ENCODE results near the gene SCRN1. TPM values are rescaled to one million over a fixed set of nuclear protein-coding genes. Genes with fewer than 3 reads are reported as not detected.
A peak's percentile ranks its signal among the peaks of the same experiment; 100 is the strongest.

SCRN1 gene, protein sequence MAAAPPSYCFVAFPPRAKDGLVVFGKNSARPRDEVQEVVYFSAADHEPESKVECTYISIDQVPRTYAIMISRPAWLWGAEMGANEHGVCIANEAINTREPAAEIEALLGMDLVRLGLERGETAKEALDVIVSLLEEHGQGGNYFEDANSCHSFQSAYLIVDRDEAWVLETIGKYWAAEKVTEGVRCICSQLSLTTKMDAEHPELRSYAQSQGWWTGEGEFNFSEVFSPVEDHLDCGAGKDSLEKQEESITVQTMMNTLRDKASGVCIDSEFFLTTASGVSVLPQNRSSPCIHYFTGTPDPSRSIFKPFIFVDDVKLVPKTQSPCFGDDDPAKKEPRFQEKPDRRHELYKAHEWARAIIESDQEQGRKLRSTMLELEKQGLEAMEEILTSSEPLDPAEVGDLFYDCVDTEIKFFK
- 10 to 100 TPM; 13.3 to 45.5 (median 30.5) TPM for total RNA-seq

DNA sequence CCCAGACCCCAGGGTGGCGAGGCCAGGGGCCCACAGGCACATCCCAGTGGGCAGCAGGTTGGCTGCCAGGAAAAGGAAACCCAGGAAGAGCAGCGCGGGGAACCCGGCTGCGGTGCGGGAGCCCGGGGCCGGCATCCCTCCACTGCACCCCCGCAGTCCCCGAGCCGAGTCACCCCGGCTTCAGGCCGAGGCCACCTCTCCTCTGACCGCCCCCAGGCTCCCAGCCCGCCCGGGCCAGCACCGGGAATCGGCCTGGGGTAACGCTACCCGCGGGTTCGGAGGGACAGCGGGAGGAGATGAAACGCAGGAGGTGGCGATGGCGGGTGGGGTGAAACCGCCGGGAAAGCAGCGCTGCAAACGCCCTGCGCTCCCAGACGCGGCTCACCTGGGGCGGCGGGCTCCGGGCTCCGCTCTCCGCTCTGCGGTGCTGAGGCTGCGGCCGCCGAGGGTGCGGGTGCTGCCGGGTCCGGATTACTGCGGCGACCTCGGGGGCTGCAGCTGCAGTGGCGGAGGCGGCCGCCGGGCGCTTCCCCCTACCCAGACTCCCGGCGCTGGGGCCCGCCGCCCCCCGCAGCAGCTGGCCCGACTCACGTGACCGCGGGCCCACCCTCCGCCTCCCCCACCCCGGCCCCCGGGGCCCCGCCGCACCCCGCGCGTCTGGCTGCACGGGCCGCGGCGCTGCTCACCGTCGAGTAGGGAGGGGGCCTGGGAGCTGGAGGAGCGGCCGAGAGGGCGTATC, at the start of gene SCRN1:
Gene SCRN1 (minus strand): TSS at position 545 of the 739 bp plus-strand sequence. CDS start 20,734 bp downstream, outside the sequence.
- H3K9me3 ChIP-seq, result peaks cover 8 to 11% (median 10%) of the 10 kb centered on the region in 4 donors
- no peak for TF ChIP-seq POLR2AphosphoS5 (IDR thresholded peaks at IDR 0.05)
- no peak for TF ChIP-seq EP300 (IDR thresholded peaks at IDR 0.05)
- peak in 2 of 4 donors; percentile 36 to 44 for TF ChIP-seq POLR2A (IDR thresholded peaks at IDR 0.05)
- TF ChIP-seq, protein P1, sequence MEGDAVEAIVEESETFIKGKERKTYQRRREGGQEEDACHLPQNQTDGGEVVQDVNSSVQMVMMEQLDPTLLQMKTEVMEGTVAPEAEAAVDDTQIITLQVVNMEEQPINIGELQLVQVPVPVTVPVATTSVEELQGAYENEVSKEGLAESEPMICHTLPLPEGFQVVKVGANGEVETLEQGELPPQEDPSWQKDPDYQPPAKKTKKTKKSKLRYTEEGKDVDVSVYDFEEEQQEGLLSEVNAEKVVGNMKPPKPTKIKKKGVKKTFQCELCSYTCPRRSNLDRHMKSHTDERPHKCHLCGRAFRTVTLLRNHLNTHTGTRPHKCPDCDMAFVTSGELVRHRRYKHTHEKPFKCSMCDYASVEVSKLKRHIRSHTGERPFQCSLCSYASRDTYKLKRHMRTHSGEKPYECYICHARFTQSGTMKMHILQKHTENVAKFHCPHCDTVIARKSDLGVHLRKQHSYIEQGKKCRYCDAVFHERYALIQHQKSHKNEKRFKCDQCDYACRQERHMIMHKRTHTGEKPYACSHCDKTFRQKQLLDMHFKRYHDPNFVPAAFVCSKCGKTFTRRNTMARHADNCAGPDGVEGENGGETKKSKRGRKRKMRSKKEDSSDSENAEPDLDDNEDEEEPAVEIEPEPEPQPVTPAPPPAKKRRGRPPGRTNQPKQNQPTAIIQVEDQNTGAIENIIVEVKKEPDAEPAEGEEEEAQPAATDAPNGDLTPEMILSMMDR (IDR thresholded peaks at IDR 0.05), result peak in 1 of 6 experiments; percentile 36
- peaks cover 0 to 6% (median 0%) of the 10 kb centered on the region in 4 donors for H3K27me3 ChIP-seq
- peak within 1 kb of the TSS; percentile 72 to 86 (median 79) for H3K4me3 ChIP-seq
- WGBS, 2 donors, result 0% methylated on average over 1 to 12 of the region's 79 CpGs
- H3K27ac ChIP-seq, result peak within 1 kb of the TSS; percentile 84 to 88 (median 87)
- no peaks in the 10 kb centered on the region for H3K36me3 ChIP-seq
- ATAC-seq (ENCODE audit: low FRiP score in 2 of 2) (peak; percentile 63 to 74), DNase-seq (peak; percentile 45 to 91)
- H3K4me1 ChIP-seq, result peaks cover 4 to 32% (median 7%) of the 10 kb centered on the region in 4 donors

- Histone ChIP-seq H3K4me1 (peaks cover 0 to 3% (median 0%) of the 10 kb centered on the region in 4 donors), H3K27ac (no peak overlapping the region), H3K9me3 (no peaks in the 10 kb centered on the region), H3K27me3 (no peaks in the 10 kb centered on the region), H3K36me3 (no peaks in the 10 kb centered on the region), H3K4me3 (no peak overlapping the region)
- DNase-seq (no peak), ATAC-seq (ENCODE audit: low FRiP score in 2 of 2) (peak in 1 of 2 donors; percentile 78)
- 80 to 85% methylated on average over 3 of the region's 3 CpGs for WGBS, 2 donors
- no peak for TF ChIP-seq POLR2AphosphoS5 (IDR thresholded peaks at IDR 0.05)
- no peak for TF ChIP-seq POLR2A (IDR thresholded peaks at IDR 0.05)
- TF ChIP-seq, protein P1 (IDR thresholded peaks at IDR 0.05), result no peak
- no peak for TF ChIP-seq EP300 (IDR thresholded peaks at IDR 0.05)
Observed at GRCh38 chr7:30038196-30038980, 48.8 kb upstream of the SCRN1 start.

GRCh38 chr7:30036220-30036619, 46.6 kb upstream of the SCRN1 start:
- DNase-seq (no peak), ATAC-seq (ENCODE audit: low FRiP score in 2 of 2) (no peak)
- Histone ChIP-seq H3K36me3 (no peaks in the 10 kb centered on the region), H3K4me3 (no peak overlapping the region), H3K9me3 (no peaks in the 10 kb centered on the region), H3K4me1 (peaks cover 0 to 7% (median 3%) of the 10 kb centered on the region in 4 donors), H3K27me3 (no peaks in the 10 kb centered on the region), H3K27ac (no peak overlapping the region)
- 69 to 90% methylated on average over 2 of the region's 2 CpGs for WGBS, 2 donors
- TF ChIP-seq, protein P1 (IDR thresholded peaks at IDR 0.05), result no peak
- no peak for TF ChIP-seq EP300 (IDR thresholded peaks at IDR 0.05)
- TF ChIP-seq POLR2AphosphoS5 (IDR thresholded peaks at IDR 0.05), result no peak
- no peak for TF ChIP-seq POLR2A (IDR thresholded peaks at IDR 0.05)

DNA sequence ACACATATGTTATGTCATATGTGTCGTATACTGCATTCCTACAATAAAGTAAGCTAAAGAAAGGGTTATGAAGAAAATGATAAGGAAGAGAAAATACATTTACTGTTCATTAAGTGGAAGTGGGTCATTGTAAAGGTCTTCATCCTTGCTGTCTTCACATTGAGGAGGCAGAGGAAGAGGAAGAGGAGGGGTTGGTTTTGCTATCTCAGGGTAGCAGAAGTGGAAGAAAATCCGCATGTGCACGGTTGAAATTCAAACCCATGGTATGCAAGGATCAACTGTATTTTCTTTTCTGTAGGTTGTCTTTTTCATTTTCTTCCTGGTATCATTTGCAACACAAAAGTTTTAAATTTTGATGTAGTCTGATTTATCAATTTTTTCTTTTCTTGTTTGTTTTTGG, 44.9 kb upstream of the SCRN1 start:
- Histone ChIP-seq H3K27ac (no peak overlapping the region), H3K36me3 (no peaks in the 10 kb centered on the region), H3K27me3 (no peaks in the 10 kb centered on the region), H3K4me3 (no peak overlapping the region), H3K4me1 (peaks cover 8 to 14% (median 11%) of the 10 kb centered on the region in 4 donors), H3K9me3 (no peaks in the 10 kb centered on the region)
- 84% methylated on average over 3 of the region's 3 CpGs for WGBS, 2 donors
- ATAC-seq (ENCODE audit: low FRiP score in 2 of 2), result no peak
- TF ChIP-seq, protein P1 (IDR thresholded peaks at IDR 0.05), result no peak
- TF ChIP-seq POLR2A (IDR thresholded peaks at IDR 0.05) (no peak), EP300 (IDR thresholded peaks at IDR 0.05) (no peak), POLR2AphosphoS5 (IDR thresholded peaks at IDR 0.05) (no peak)
- DNase-seq, result no peak
